Tibial artery (tissue), 4 donors: Measurements from ENCODE around the gene TDO2.

Source experiments
- DNase-seq, 2 donors: peaks; one replicate each; pipeline ENCODE4 v3.0.0-alpha.2; 2019
- H3K27ac ChIP-seq, 2 donors: fragments of 200-600 bp; sonication (generic) in 1 of 2; 1 replicate in 1 of 2; 2 replicates in 1 of 2; pipeline ENCODE4 v1.5.1; 2018 to 2019; ENCODE audit warnings: mild to moderate bottlenecking in 1 of 2
- H3K27me3 ChIP-seq, 2 donors: fragments of 200-600 bp; sonication (generic) in 1 of 2; one replicate each; pipeline versions ENCODE4 v1.5.1 to v1.6.0; 2016 to 2019
- H3K36me3 ChIP-seq, 3 donors: fragments of 200-600 bp; sonication (generic) in 2 of 3; one replicate each; pipeline ENCODE4 v1.5.1; 2016 to 2019; ENCODE audit warnings: mild to moderate bottlenecking in 2 of 3
- H3K4me1 ChIP-seq, 4 donors: fragments of 200-600 bp; sonication (generic) in 2 of 4; 1 replicate in 3 of 4; 2 replicates in 1 of 4; pipeline ENCODE4 v1.5.1; 2016 to 2019
- H3K4me3 ChIP-seq, 2 donors: fragments of 200-600 bp; sonication (generic) in 1 of 2; 1 replicate in 1 of 2; 2 replicates in 1 of 2; pipeline ENCODE4 v1.5.1; 2018 to 2019; ENCODE audit warnings: mild to moderate bottlenecking in 2 of 2
- H3K9me3 ChIP-seq, 3 donors: fragments of 200-600 bp; sonication (generic) in 1 of 3; one replicate each; pipeline ENCODE4 v1.5.1; 2016 to 2019
- intact Hi-C: fragments of 100-400 bp; cut with DNase I; formaldehyde crosslinking; loops from one replicate; pipeline ENCODE4 v1.15.0; 2023; ENCODE audit warnings: low total_unique reads
- TF ChIP-seq, protein P1 (sequence below), 2 experiments: fragments of 200-600 bp in 1 of 2; fragments of 450-650 bp in 1 of 2; IDR thresholded peaks; one replicate each; pipeline ENCODE4 v1.5.1; 2017 to 2019; ENCODE audit warnings: antibody characterized with exemption in 2 of 2, mild to moderate bottlenecking in 1 of 2, moderate library complexity in 1 of 2

The TDO2 gene

DNA sequence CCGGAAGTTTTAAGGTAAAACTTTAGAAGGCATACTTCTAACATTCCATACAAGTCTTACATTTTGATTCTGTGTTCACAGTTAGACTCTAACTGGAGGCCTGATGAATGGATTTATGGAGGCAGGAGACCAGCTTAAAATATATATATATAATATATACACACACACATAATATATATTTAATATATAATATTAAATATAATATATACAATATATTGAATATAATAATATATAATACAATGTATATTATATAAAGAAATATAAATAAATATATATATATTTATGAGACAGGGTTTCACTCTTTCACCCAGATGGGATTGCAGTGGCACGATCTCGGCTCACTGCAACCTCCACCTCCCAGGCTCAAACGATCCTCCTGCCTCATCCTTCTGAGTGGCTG, 58.1 kb downstream of the TDO2 start:
- no peaks in the 10 kb centered on the region for H3K36me3 ChIP-seq
- no peak overlapping the region for H3K4me3 ChIP-seq
- no peaks in the 10 kb centered on the region for H3K27me3 ChIP-seq
- intact Hi-C loops = no loop called here
- H3K27ac ChIP-seq = no peak overlapping the region
- H3K9me3 ChIP-seq = no peaks in the 10 kb centered on the region
- H3K4me1 ChIP-seq = no peaks in the 10 kb centered on the region
- no peak for DNase-seq
- TF ChIP-seq, protein P1, sequence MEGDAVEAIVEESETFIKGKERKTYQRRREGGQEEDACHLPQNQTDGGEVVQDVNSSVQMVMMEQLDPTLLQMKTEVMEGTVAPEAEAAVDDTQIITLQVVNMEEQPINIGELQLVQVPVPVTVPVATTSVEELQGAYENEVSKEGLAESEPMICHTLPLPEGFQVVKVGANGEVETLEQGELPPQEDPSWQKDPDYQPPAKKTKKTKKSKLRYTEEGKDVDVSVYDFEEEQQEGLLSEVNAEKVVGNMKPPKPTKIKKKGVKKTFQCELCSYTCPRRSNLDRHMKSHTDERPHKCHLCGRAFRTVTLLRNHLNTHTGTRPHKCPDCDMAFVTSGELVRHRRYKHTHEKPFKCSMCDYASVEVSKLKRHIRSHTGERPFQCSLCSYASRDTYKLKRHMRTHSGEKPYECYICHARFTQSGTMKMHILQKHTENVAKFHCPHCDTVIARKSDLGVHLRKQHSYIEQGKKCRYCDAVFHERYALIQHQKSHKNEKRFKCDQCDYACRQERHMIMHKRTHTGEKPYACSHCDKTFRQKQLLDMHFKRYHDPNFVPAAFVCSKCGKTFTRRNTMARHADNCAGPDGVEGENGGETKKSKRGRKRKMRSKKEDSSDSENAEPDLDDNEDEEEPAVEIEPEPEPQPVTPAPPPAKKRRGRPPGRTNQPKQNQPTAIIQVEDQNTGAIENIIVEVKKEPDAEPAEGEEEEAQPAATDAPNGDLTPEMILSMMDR (IDR thresholded peaks at IDR 0.05) = no peak

DNA sequence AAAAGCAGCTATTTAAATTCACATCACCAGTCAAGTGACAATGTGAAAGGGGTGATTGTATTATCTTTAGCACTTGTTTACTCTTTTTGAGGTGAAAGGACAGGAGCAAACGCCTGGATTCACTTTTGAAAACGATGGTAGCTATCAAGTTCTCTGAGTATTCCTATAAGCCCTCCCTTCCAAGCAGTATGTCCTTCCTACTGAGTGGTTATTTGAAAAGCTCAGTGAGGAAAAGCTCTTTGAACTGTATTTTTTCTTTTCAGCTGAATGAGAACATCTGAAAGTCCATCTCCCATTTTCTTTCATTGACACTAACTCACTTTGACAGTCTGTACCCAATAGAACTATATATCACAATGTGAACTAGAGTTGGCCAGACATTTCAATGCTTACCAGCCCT, 59.3 kb downstream of the TDO2 start:
- TF ChIP-seq, protein P1 (IDR thresholded peaks at IDR 0.05) = no peak
- Histone ChIP-seq H3K4me1 (no peaks in the 10 kb centered on the region), H3K27me3 (no peaks in the 10 kb centered on the region), H3K4me3 (no peak overlapping the region), H3K36me3 (no peaks in the 10 kb centered on the region), H3K27ac (no peak overlapping the region), H3K9me3 (no peaks in the 10 kb centered on the region)
- no peak for DNase-seq
- intact Hi-C loops = no loop called here

DNA sequence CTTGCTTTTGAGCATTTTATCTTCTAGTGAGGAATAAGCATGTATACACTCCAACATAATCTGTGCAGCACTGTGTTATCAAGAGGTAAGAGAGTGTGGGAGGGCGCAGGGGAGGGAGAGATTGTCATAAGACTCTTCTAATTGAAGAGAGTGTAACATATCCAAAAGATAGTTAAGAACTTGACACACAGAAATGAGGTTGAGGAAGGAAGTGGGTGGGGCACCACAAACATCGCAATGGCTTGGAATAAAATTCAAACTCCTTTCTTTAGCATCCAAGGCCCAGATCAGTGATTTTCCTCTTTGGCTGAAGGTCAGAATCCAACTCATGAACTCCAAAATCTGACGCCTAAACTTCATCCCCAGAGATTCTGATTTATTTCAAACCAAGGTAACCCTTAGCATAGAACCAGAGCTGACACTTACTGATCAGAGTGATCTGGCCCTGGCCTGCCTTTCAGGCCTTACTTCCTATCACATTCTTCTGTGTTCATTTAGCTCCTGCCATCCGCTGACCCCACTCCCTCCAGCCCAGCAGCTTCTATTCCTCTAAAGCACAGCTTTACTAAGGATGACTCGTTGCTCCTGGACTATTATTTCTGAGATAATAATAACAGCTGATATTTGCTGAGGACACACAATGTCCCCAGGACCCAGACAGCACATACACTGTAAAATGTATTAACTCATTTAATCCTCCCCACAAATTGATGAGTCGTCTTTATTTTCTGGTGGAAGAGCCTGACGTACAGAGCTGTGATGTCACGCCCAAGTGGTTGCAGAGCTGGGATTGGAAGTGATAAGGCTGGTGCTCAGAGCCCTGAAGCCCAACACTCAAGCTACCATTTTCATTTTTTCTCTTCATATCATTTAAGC, 60.8 kb downstream of the TDO2 start:
- Histone ChIP-seq H3K27me3 (no peaks in the 10 kb centered on the region), H3K36me3 (no peaks in the 10 kb centered on the region), H3K9me3 (no peaks in the 10 kb centered on the region), H3K27ac (no peak overlapping the region), H3K4me1 (no peaks in the 10 kb centered on the region), H3K4me3 (no peak overlapping the region)
- peak in 1 of 2 donors; percentile 45 for DNase-seq
- TF ChIP-seq, protein P1 (IDR thresholded peaks at IDR 0.05) = no peak
- intact Hi-C loops = no loop called here

DNA sequence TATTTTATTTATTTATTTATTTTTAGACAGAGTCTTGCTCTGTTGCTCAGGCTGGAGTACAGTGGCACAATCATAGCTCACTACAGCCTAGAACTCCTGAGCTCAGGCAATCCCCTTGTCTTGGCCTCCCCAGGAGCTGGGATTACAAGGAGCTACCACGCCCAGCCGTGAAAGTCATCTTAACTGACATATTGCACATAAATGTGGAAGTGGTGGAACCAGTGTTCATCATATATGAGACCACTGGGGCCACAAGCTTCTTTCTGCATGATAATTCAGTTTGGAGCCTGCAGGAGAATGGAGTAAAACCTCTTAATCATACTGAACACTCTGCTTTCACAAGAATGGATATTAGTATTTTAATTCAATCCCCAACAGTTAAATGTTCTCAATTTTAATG, 62.7 kb downstream of the TDO2 start:
- Histone ChIP-seq H3K36me3 (no peaks in the 10 kb centered on the region), H3K27me3 (no peaks in the 10 kb centered on the region), H3K27ac (no peak overlapping the region), H3K9me3 (no peaks in the 10 kb centered on the region), H3K4me1 (no peaks in the 10 kb centered on the region), H3K4me3 (no peak overlapping the region)
- TF ChIP-seq, protein P1 (IDR thresholded peaks at IDR 0.05) = no peak
- intact Hi-C loops = no loop called here
- DNase-seq = no peak

DNA sequence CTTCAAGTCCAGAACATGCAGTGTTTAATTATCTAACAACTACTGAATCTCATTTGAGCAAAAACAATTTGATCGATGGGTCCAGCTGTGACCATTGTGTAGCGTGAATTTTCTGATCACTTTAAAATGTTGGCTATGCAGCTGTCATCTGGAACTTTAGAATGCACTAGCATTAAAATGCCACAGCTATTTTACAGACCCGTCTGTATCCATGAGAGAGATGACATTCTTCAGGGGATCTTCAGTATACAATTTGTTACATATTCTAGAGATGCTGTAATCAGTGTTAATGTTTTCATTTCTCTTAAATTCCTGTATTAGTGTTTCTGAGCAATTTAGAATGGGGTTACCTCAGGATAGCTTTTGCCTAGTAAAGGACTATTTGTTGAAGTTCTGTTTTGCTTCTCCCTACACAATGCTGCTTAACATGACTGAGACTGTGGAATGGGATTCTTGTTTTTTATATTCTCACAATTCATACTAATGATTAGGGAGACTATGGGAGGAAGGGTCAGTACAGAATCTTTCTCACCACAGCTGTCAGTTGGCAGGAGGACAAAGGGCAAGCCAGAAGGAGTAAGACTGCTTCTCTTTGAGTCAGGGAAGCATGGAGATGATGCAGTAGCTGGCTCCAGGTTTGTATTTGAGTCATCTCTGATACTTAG, 63.4 kb downstream of the TDO2 start:
- intact Hi-C loops = no loop called here
- no peaks in the 10 kb centered on the region for H3K36me3 ChIP-seq
- no peak overlapping the region for H3K27ac ChIP-seq
- no peaks in the 10 kb centered on the region for H3K9me3 ChIP-seq
- no peaks in the 10 kb centered on the region for H3K27me3 ChIP-seq
- H3K4me1 ChIP-seq = no peaks in the 10 kb centered on the region
- no peak for DNase-seq
- H3K4me3 ChIP-seq = no peak overlapping the region
- TF ChIP-seq, protein P1 (IDR thresholded peaks at IDR 0.05) = no peak
